Measurements from ENCODE around the gene TPCN1. TPM values are rescaled to one million over a fixed set of nuclear protein-coding genes. Genes with fewer than 3 reads are reported as not detected.

TPCN1 gene
- total and polyA plus RNA-seq, 2 of the 13 experiments (the other 11 are each of a cell fraction or from before 2014, with no cell fraction given) = 8.0 to 26.8 TPM

GRCh38 chr12:113297214-113297587 lies 75.9 kb downstream of the TPCN1 start:
- no peak overlapping the region for H3K4me2 ChIP-seq (ENCODE audit: low read depth, low read length)
- in situ Hi-C loops (cut with HindIII; ENCODE audit: extremely low pct_ligation_motif_present, low pct_unique_long_range_greater_than_20kb) (no loop called here), intact Hi-C loops (cut with micrococcal nuclease; ENCODE audit: unreplicated experiment) (no loop called here)
- no peaks in the 10 kb centered on the region for H3K79me2 ChIP-seq (ENCODE audit: insufficient read depth, low read length)
- peaks cover 6 to 9% of the 10 kb centered on the region in 2 experiments; a peak in 3 of 5 replicates for H3K36me3 ChIP-seq (replicated peaks in 1 of 2; ENCODE audit: control insufficient read depth in 1 of 2, insufficient read depth in 2 of 2, low read length in 2 of 2)
- H3K9ac ChIP-seq (ENCODE audit: insufficient read depth, low read depth, low read length) = no peak overlapping the region
- ATAC-seq (peak; percentile 53), FAIRE-seq (no peak), DNase-seq (ENCODE audit: low spot score) (no peak)
- WGBS (ENCODE audit: low lambda C conversion rate) = 65% methylated on average over 7 of the region's 9 CpGs
- peaks cover 34% of the 10 kb centered on the region for H3K4me1 ChIP-seq (ENCODE audit: insufficient read depth, low read length)
- BruUV-seq (replicated peaks) = no TSS peak
- H3K4me3 ChIP-seq (replicated peaks in 1 of 3; ENCODE audit: insufficient read depth in 1 of 3, low read depth in 2 of 3, low read length in 3 of 3) = no peak overlapping the region
- H4K20me1 ChIP-seq (ENCODE audit: insufficient read depth, low read length) = no peaks in the 10 kb centered on the region
- no peaks in the 10 kb centered on the region for H3K9me3 ChIP-seq (ENCODE audit: low read length)
- no peaks in the 10 kb centered on the region for H3K27me3 ChIP-seq (ENCODE audit: control insufficient read depth in 1 of 2, insufficient read depth in 2 of 2, low read length in 2 of 2)
- no peak overlapping the region for H3K27ac ChIP-seq (ENCODE audit: extremely low read length, insufficient read depth, low read length)
- ChIA-PET POLR2A (no interaction called here), CTCF (ENCODE audit: low intra/inter-chr PET ratio, low total read pairs) (no interaction called here)
- TF ChIP-seq ZNF20 (CRISPR knock-in tag; IDR thresholded peaks at IDR 0.05) (no peak), CTCF (CRISPR knock-in tag; IDR thresholded peaks at IDR 0.05) (peak; percentile 35; the same call in 1 of the 2 replicates), ZNF687 (CRISPR knock-in tag; IDR thresholded peaks at IDR 0.05) (peak; percentile 26; the same call in 1 of the 2 replicates), STAG1 (CRISPR knock-in tag; IDR thresholded peaks at IDR 0.05) (peak; percentile 31; the same call in 1 of the 2 replicates), THAP11 (CRISPR knock-in tag; IDR thresholded peaks at IDR 0.05) (no peak), HNRNPL (IDR thresholded peaks at IDR 0.05; ENCODE audit: low read depth, low read length) (0 out of 2 replicates have a peak, but pooled peaks have one; percentile 62), ZNF282 (IDR thresholded peaks at IDR 0.05; ENCODE audit: partially characterized antibody) (no peak)
- H2AFZ ChIP-seq (ENCODE audit: low read length) = no peak overlapping the region
